Putamen (tissue), 1 donor: ENCODE measurements around the gene RPS6KA2.

Experiments used
- DNase-seq: peaks from one replicate; pipeline ENCODE4 v3.0.0-alpha.2; 2016; ENCODE audit warnings: low spot score

The RPS6KA2 gene

GRCh38 chr6:166422201-166422940 lies 204.7 kb downstream of the RPS6KA2 start:
- no peak for DNase-seq

- DNase-seq: no peak
Observed at GRCh38 chr6:166420351-166420750, 206.7 kb downstream of the RPS6KA2 start.

GRCh38 chr6:166419717-166420116 lies 207.3 kb downstream of the RPS6KA2 start:
- DNase-seq: no peak

DNA sequence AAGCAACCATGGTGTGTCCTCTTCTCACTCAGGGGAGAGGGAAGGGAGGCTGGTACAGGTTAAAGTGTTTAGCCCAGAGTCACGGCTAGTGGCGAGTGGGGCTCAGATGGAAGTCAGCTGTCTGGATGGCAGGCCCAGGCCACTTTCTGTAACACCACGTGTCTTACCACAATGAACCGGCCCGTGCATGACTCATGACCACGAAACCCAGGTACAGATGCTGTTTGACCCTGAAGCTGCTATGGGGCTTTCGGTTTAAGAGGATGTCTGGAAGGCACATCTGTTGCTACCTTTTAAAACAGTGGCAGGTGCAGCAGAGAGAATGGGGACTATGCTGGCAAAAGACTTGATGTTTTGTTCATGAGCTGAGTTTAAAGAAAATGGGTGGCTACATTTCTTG lies 207.8 kb downstream of the RPS6KA2 start:
- no peak for DNase-seq

DNA sequence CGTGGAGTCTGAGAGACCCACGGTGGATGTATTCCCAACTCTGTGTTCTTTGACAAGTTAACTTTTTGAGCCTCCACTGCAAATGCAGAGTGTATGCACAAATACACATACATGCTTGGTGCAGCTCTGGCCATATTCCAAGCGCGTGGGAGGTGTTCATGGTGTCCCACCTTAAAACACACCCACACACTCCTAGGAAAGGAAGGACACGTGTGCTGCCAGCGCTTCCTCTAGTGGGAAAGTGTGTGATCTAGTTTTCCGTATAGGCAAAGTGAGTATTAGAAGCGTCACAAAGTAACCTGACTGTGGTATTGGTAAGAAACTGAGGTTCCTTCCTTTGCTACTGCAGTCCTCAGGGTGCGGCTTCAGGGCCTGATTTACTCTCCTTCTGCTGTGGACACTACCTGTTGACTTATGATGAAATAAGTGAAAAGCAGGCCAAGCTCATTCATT lies 208.3 kb downstream of the RPS6KA2 start:
- no peak for DNase-seq

DNA sequence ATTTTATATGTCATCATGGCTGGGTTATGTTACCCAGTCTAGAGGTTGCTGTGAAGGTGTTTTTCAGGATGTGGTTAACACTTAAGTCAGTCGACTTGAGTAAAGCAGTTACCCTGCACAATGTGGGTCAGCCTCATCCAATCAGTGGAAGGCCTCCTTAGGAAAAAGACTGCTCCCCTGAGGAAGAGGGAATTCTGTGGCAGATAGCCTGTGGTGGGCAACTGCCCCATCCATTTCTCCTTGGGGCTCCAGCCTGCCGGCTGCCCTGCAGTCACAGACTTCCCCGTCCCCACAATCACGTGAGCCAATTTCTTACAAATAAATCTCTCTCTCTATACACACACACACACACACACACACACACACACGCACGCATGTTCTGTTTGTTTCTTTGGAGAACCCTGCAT lies 209.8 kb downstream of the RPS6KA2 start:
- no peak for DNase-seq

DNA sequence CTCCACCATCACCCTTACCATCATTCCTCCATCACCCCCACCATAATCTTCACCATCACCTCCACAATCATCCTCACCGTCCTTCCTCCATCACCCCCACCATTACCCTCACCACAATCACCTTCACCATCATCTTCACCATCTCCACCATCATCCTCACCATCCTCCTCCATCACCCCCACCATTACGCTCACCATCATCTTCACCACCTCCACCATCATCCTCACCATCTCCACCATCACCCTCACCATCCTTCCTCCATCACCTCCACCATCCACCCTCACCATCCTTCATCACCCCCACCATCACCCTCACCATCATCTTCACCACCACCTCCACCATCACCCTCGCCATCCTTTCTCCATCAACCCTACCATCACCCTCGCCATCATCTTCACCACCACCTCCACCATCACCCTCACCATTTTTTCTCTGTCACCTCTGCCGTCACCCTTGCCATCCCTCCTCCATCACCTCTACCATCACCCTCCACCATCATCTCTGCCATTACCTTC lies 211.2 kb downstream of the RPS6KA2 start:
- no peak for DNase-seq

GRCh38 chr6:166415306-166415705 lies 211.7 kb downstream of the RPS6KA2 start:
- DNase-seq: no peak

DNA sequence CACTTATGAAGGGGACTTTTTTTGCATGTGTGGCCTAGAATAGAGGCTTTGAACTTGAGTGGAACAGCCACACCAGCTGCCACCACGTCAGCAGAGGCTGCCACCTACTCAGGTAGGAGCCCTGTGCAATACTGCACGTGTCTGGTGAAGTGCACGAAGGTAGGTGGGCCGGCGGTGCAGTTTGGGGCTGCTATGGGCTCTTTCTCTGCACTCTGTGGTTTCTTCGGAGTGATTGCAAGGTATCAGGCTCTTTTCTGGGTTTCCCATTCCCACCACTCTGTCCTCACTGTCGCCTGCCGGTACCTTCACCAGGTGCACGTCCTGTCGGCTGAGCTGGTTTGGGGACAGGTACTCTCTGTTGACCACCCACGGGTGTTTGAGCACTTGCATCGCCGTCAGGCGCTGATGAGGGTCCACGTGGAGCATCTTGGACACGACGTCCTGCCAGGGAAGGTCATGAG lies 213.5 kb downstream of the RPS6KA2 start:
- DNase-seq: no peak

- DNase-seq: no peak
Observed at GRCh38 chr6:166412911-166413384, 214.1 kb downstream of the RPS6KA2 start.

DNA sequence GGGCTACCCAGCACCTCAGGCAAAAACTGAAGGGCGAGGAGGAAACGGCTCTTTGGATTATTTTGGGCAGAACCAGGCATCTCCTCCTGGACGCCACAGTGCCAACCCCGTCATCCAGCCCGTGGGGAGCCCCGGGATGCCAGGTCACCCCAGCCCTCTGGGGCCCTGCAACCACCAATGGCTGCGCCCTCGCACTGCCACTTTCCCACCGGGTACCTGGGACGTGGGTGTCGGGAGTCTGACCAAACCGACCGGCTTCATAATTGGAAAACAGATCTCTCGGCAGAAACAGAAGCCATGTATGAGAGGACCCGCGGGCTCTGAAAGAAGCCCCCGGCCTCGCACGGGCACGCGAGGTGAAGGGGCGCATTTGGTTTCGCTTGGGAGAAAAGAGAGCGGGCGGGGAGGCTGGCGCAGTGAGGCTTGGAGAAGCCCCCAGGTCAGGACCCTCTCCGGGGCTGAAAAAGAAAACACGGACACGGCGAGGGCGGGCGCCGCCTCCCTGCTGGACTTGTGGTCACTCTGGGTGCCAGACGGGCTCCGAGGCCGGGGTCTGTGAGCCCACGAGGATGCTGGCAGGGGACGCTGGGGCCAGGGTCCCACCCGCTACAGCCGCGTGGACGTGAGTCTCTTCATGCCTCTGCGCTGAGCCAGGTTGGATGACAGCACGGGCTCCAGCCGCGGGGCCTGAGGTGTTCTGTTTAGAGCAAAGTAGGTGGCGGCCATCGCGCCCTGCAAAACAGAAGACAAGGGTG lies 214.7 kb downstream of the RPS6KA2 start:
- no peak for DNase-seq

- DNase-seq: no peak
Observed at GRCh38 chr6:166411721-166412151, 215.3 kb downstream of the RPS6KA2 start.

DNA sequence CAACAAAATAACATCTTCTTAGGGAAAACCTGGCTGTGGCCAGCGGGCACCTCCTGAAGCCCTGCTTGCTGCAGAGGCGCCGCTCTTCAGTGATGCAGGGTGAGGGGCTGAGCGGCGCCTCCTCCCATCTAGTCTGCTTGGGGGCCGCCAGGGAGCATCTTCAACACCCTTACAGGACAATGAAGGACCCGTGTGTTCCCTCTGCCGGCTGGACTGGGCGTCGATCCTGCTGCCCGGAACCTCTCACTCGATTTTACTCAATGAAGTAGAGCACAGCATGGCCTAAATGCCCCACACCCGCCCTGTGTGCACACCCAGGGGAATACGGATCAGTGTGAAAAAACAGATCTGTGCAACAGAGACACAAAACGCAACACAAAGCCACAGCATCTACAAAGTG lies 215.8 kb downstream of the RPS6KA2 start:
- DNase-seq: no peak

- no peak for DNase-seq
Observed at GRCh38 chr6:166410426-166410935, 216.6 kb downstream of the RPS6KA2 start.

DNA sequence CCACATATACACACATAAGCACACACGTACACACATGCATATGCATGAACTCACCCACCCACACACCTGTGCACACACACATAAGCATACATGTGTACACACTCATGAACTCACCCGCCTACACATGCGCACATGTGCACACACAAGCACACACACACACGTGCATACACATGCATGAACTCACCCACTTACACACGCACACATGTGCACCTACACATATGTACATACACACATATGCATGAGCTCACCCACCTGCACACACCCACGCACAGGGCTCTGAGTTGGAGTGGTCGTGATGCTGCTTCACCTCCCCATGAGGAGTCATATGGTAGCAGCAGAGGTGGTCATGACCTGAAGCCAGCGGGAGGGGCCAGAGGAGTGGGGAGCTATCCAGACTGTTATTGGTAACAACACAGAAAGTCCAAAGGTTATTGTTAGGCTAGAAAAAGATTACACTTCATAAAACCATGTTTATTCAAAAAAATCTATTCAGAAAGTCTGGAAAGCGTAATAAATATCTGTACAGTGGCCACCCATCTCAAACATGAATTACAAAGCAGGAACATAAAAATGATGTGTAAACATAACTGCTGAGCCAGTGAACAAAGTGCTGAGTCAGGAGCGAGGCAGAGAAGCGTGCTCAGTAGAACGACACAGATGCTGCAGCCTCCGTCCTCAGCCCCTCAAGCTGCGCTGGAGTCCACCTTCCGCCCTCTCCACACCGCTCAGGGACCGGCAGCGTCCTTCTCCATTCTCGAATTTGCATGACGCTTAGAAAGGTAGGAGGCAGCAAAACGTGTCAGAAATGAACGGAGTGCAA lies 217.9 kb downstream of the RPS6KA2 start:
- DNase-seq: no peak

GRCh38 chr6:166406197-166406596 lies 220.9 kb downstream of the RPS6KA2 start:
- DNase-seq: no peak

GRCh38 chr6:166405386-166405785 lies 221.7 kb downstream of the RPS6KA2 start:
- DNase-seq: no peak

GRCh38 chr6:166402582-166403277 lies 224.3 kb downstream of the RPS6KA2 start:
- DNase-seq: no peak

GRCh38 chr6:166400649-166401250 lies 226.3 kb downstream of the RPS6KA2 start:
- DNase-seq: peak; percentile 73

DNA sequence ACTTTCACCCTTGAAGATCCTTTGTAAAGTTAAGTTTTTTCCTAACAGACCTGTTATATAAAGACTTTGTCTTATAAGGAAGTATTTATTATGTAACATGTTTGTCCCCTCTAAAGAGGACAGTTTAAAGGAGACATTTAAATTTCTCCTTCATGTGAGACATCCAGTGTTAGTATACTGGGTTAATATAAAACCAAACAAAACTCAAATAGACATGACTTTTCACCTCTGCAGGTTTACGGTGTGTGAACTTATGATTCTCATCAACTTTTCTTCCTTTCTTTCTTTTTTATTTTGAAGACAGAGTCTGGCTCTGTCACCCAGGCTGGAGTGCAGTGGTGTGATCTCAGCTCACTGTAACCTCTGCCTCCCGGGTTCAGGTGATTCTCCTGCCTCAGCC lies 226.9 kb downstream of the RPS6KA2 start:
- no peak for DNase-seq

DNA sequence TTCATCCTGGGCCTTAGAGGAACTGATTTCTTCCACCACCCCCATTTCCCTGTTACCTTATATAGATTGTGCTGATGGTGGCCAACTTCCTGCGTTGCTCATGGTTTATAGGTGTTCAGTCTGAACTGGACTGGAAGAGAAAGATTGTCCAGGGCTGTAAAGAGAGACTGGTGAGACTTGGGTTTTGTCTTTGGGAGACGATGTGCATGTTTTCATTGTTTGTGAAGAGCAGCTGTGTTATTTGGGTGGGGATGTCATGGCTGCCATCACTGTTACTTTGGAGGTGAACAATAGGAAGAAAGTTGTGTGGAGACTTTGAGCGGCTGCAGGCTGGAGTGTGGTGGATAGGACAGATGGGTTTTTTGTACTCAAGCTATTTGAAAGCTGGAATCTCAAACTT lies 228.7 kb downstream of the RPS6KA2 start:
- no peak for DNase-seq
